GM18519 (cell line): ENCODE measurements around the gene SLC27A5.

Experiments
- ATAC-seq: cut with Tn5 transposase; IDR thresholded peaks from one replicate; pipeline ENCODE4 v1.9.1; 2021; ENCODE audit warnings: mild to moderate bottlenecking, moderate library complexity; ENCODE audit not compliant: unreplicated experiment, low FRiP score

Gene SLC27A5, protein sequence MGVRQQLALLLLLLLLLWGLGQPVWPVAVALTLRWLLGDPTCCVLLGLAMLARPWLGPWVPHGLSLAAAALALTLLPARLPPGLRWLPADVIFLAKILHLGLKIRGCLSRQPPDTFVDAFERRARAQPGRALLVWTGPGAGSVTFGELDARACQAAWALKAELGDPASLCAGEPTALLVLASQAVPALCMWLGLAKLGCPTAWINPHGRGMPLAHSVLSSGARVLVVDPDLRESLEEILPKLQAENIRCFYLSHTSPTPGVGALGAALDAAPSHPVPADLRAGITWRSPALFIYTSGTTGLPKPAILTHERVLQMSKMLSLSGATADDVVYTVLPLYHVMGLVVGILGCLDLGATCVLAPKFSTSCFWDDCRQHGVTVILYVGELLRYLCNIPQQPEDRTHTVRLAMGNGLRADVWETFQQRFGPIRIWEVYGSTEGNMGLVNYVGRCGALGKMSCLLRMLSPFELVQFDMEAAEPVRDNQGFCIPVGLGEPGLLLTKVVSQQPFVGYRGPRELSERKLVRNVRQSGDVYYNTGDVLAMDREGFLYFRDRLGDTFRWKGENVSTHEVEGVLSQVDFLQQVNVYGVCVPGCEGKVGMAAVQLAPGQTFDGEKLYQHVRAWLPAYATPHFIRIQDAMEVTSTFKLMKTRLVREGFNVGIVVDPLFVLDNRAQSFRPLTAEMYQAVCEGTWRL

DNA sequence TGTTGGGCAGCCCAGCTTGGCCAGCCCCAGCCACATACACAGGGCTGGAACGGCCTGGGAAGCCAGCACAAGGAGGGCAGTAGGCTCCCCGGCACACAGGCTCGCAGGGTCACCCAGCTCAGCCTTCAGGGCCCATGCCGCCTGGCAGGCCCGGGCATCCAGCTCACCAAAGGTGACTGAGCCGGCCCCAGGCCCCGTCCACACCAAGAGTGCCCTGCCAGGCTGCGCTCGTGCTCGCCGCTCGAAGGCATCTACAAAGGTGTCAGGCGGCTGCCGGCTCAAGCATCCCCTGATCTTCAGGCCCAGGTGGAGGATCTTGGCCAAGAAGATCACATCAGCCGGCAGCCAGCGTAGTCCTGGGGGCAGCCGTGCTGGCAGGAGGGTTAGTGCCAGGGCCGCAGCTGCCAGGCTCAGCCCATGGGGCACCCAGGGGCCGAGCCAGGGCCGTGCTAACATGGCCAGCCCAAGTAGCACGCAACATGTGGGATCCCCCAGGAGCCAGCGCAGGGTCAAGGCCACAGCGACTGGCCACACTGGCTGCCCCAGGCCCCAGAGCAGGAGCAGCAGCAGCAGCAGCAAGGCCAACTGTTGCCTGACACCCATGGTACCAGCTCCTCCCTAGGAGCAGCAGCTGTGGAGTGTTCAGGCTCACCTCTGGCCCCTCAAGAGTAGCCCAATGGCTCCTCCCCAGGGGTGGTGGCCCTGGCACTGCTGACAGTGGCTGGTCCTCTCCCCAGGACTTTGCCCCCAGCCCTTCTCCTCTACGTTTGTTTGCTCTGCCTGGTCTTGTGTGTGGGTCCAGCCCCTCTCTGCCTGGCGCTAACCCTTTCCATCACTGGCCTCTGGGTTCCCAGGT, at the start of gene SLC27A5:
Gene SLC27A5, minus strand, starts transcription at position 640 of the 856 bp plus-strand sequence. Its CDS starts 37 bp downstream, at position 603.
- ATAC-seq: no peak

DNA sequence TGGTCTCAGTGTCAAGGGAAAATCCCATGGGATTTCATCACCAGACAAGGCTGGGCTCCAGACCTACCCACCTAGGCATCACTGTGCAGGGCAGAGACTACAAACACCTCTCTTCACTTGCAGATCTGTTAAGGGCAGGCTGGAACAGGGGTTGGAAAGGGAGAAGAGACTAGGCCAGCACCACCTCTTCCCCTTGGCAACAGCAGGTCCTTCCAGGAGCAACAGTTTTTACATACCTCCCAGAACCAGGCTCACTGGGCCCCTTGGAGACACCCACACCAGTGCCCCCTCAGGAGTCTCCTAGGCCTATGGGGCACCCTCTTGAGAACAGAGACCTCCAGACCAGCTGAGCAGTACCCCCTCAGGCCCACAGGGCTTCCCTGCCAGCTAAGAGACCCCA, 49.1 kb upstream of the SLC27A5 start:
- ATAC-seq: no peak

DNA sequence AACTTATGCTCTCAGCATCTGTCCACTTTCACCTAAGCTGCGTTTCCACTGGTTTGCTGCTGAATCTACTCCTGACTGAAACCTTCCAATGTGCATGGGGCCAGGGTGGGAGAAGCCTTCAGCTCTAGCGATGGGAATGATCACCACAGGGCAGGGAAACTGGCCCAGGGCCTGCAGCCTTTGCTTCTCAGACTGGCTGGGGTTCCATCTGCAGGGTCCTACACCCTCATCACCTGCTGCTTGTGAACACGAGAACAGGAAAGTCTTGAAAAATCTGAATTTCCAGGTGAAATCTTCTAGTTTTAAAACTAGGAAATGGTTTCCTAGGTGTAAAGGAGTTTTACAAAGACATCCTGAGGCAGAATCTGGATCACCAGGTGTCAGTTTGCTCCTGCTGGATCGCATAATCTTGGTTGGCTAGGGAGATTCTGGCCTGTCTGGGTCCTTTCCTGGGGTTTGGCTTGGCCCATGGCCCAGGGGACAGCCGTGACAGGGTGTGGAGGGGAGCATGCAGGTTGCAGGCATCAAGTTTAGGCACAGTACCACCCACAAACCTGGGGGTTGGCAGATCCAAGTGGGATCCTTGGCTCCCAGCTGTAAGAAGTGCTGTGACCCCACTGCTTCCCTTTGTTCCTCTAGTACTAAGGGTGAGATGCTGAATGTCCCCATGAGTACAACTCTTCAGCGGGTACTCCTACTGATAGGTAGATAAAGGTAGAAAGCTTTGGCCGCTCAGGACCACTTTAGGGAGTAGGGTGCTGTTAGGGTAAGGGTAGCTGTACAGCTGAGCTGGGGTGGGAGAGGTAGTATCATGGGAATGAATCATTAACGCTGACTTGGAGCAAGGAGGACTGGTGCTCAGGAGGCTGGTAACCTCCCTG, 48.5 kb upstream of the SLC27A5 start:
- ATAC-seq: no peak

DNA sequence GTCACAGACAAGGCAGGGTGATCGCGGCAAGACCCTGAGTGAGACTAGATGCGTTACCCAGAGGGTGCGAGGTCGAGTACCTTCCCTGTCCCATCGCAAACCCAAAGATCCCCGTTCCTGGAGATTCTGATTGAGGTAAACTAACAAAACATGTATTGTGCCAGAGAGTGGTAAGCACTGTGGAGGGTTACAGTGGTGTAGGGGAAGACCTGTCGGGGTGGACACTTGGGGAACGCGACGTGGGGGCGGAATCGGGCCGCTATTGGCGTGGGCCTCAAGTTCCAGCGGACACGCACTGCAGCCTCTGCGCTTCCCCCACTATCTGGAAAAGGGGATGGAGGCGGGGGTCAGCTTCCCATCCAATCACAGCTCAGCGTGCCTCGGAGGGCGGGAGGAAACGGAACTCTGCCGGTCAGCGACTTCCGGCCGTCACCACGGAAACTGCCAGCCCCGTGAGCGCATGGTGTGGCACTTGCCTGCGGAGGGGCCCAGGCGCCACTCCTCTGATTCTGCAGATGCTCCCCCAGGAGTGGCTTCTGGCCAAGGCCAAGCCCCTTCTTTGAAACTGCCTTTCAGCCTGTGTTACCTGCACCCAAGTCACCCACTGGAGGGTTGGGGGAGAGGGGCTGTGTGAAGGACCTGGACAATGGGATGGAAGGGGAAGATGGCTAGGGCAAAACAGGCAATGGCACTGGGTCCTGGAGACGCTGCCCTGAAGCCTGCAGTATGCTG, 47.6 kb upstream of the SLC27A5 start:
- ATAC-seq: no peak

DNA sequence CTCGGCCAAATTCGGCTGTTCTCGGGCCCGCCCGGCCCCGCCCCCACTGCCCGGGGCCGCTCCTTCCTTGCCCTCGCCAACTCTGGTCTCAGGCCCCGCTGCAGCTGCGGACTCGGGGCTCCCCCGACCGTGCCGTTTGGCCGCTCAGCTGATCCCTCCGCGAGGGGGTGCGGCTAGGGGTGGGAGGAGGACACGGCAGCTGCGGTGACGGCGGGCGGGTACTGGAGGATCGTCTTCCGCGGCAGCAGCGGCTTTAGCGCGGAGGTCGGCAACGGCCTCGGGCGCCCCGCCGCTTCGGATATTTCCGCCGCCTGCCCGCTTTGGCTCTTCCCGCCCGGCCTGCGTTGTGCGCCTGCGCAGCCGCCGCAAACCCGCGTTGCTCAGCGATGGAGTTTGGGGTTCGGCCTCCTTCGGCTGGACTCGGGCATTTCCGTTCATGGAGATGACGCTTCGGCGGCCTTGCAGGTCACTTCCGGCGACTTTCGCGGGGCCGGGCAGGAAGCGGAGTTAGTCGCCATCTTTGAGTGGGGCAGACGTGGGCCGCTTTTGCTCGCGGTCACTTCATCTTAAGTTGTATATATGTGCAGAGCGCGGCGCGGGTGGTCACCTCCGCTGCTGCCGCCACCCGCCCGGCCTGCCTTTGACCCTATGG, 47.0 kb upstream of the SLC27A5 start:
- ATAC-seq: peak; percentile 39

DNA sequence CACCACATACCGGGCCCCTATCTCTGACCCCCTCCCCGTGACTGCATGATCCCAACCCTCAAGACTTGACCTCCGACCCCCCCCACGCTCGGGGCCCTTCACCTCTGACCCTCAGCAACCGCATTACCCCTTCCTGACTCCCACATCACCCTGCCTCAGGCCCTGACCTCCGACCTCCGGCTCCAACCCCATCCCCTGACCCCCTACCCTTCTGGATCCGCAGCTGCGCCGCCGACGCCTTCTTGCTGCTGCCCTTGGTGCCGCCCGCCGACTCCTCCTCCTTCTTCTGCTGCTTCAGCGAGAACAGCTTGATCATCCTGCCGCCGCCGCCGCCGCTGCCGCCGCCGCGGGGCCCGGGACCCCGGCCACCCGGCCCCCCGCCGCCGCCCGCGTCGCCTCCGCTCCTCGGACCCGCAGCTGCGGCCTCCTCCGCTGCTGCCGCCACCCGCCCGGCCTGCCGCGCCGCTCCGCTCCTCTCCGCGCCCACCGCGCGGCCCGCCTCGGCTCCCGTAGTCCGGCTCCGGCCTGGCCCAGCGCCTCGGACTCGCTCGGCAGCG, 46.4 kb upstream of the SLC27A5 start, which contains the start of gene UBE2M:
Gene UBE2M, minus strand, starts transcription at position 546 of the 557 bp plus-strand sequence. Its CDS starts 230 bp downstream, at position 316.
- ATAC-seq: no peak

DNA sequence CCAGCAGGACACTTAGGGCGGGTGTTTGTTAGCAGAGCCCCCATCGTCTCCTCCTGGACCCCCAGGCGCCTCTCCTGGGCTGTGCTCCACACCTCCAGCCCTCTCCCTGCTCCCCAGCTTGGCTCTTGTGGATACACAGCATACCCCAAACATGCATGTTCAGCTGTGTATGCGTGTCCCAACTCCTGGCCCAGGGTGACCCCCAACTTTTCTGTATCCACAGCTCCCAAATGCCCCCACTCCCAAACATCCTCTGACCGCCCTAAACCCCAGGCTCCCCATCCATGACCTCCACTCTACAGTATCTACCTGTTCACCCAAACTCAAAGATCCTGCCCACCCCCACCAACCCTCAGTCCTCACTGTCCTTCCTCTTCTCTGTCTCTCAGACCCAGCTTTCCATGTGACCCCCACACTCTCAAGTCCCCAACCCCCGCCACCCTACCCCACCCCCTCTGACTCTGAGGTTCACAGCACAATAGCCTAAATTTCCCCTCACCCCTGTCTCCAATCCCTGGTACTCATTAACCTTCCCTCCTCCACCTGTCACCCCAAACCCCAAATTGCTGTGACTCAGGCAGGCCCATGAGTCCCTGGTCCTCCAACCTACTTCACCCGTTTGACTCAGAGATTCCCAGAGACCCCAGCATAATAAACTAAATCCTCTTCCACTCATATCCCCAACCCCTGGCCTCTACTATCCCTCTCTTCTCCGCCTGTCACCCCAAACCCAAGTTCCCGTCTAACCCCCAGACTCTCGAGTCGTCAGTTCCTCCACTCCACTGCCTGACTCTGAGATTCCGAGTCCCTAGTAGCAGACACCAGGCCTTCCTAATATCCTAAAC, 45.7 kb upstream of the SLC27A5 start:
- ATAC-seq: no peak

DNA sequence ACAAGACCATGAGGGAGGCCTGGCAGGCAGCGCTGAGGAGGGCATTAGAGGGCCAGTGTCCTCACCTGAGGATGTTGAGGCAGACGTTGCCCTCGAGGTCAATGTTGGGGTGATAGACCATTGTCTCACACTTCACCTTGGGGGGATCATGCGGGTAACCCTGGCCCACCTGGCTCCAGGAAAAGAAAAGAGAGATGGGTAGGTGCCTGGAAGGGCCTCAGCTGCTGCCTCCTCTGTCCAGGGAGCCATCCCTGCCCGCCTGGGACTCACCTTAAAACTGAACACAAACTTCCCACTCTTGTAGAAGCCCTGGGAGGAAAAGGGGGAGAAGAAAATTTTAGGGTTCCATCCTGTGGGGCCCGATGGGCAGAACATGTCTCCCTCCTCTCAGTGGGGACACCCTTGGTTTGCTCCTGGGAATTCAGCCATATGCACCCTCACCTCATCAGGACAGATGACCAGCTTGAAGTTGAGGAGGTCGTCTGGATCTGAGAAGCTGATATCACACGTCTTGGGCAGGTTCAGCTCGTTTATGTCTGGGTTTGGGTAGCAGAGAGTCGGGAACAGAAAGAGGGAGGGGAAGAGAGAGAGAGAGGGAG, 44.9 kb upstream of the SLC27A5 start:
- ATAC-seq: no peak

DNA sequence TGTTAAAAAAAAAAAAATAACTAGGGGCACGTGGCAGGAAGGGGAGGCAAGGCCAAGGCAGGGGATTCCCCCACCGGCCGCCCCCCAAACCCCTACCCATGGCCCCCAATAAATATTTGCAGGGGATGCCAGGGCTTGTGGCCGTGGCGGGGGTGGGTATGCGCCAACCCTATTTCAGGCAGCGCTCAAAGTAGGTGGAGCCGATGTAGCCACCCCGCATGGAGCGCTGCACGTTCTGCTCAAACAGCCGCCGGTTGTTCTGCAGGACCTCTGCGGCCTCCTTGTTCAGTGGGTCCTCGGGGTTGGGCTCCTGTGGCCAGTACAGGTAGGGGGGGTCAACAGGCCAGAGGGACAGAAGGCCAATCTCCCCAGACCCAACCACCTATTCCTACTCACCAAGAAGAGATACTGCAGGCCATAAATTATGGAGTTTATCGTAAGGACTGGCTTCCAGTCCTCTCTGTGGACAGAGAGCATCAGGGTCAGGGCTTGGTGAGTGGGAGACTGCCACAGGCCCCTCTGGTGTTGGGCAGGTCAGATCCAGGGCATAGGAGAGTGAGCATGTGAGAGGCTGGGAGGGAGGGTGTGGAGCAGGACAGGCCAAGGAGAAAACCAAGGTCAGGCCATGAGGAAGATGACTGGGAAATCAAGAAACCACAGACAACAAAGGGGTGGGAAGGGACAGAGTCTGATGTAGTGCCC, 44.3 kb upstream of the SLC27A5 start:
- ATAC-seq: no peak

DNA sequence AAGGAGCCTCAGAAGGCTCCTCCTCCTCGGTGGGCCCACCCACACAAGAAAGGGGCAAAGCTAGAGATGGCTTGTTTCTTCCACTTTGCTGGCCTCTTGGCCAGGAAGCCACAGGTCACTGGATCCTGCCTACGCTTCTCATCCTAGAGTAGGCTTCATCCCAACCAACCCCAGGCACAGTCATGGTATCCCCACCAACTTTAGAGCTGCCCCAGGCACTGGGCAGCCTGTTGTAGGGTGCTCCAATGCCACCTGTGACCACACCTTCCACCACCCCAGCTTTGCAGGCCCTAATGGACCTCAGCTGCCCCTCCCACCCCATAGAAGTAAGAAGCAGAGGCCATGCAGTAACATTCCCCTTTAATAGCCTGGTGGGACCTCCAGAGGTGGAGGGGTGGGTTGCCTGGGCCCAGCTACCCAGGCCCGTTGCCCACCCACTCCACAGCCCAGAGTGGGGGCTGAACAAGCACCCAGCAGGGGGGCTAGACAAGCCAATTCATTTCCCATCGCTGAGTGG, 43.6 kb upstream of the SLC27A5 start:
- no peak for ATAC-seq

DNA sequence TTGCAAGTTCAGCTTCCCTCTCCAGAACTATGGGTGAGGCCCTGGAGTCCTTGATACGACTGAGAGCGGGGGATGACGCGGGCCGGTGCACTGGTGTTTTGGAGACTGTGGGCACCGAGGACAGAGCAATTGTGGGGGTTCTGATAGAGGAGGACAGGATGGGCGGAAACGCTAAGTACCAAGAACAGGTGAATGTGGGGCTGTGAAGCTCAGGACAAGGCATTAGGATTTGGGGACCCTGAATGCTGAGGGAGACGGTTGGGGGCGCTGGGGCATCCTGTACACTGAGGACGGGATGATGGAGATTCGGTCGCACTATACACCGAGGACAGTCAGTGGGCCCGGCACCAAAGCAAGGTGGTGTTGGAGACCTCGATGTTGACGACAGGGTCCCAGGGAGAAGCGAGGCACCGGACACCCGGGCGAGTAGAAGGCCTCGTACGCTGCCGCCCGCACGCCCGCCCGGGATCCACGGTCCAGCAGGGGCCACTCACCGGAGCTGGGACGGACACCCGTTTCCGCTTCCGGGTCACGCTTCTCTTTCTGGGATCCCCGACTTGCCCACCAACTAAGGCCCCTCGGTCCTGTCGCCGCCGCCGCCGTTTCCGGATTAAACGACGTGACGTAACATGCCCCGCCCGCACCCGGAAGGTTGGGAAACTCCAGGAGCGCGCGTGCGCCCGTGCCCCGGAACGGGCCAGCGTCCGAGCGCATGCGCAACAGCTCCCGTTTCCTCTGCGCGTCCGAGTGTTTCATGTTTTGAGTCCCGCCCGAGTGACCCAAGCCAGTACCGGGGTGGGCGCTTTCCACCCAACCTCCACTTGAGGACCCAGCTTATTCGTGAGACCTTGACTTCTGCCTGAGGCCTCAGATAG, 42.9 kb upstream of the SLC27A5 start, which contains the start of gene CHMP2A:
Gene CHMP2A, minus strand, starts transcription at position 612 of the 875 bp plus-strand sequence. CDS start 893 bp downstream, outside the sequence.
- ATAC-seq: no peak

DNA sequence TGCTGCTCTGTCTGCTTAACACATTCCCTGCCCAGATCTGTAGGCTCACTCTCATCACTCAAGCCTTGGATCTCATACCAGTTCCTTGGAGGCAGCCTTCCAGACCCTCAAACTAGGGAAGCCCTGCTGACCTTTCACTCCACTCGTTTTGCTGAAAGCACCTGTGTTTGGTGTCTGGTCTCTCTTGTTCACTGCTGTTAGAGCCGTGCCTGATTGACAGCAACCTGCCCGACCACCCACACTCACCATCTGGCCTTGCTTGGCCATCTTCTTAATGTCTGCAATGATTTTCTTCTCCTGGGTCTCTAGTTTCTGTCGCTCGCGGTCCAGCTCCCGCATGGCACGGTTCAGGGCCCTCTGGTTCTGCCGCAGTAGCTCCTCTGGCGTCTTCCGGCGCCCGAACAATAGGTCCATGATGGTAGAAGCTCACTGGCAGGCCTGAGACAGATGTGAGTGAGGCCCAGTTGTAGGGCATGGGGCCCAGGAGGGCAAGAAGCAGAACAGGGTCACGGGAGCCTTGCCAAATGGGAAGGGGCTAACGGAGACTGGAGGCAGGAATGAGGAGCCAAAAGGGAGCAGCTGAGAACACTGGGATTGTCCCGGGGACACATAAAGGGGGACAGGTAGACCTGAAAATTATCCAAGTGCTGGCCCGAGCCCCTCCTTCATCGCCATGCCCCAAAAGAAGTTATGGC, 42.2 kb upstream of the SLC27A5 start:
- ATAC-seq: no peak

DNA sequence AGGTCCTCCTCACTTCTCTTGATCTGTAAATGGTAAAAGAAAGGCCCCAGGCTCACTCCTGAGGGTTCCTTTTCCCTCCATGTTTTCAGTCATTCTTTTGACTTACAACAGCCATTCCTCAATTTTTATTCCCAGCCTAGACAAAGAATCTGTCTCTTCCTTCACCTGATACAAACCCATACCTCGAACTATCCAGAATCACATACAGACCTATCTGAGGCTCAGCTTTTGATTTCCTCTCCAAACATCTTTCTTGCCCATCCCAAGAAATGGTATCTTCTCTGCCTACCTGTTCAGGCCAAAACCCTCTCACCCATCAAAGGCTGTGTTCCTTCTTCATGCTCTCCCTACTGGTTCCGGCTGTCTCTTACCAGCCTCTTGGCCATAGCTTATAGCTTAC, 40.9 kb upstream of the SLC27A5 start:
- no peak for ATAC-seq

DNA sequence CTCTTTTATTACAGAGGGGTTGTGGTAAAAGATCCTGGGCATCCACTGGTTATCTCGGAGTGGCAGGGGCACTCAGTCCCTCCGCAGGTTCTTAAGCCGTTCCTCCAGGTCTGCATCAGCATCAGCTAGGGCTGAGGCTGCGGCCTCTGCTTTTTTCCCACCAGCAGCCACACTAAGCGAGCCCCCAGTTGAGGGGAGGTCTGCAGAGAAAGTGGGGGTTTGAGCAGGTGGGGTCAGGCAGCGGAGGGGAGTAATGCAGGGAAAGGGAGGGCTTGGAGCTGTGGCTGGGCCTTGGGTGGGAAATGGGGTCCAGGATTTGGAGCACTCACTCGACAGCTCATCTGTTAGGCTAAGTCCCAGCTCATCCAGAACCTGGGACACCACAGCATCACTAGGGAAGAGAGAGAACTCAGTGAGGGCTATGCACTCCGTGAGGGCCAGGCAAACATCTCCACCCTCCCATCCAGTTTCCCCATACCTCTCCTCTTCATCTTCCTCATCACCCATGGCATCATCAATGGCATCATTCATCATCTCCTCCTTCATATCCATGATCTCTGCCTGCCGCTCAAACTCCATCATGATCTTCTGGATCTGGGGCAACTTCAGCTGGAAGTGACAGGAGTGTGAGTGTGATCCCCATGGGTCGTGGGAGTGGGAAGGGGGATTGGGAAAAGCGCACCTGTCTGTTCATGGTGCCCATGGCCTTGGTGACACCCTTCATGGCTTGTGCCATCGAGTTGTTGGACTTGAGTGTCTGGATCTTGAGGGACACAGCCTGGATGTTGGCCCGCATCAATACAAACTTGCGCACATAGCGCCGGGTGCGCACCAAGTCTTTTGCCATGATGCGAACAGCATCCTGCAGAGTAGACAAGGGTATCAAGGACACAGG, 40.0 kb upstream of the SLC27A5 start:
- ATAC-seq: no peak
